HG03159 (cell line): ENCODE measurements around the gene HBS1L.

Experiments used
- ATAC-seq: cut with Tn5 transposase; IDR thresholded peaks from one replicate; pipeline ENCODE4 v1.9.1; 2021; ENCODE audit warnings: mild to moderate bottlenecking, moderate library complexity; ENCODE audit not compliant: unreplicated experiment

HBS1L gene

GRCh38 chr6:135054569-135055498, at the start of gene HBS1L:
HBS1L (minus strand) TSS chr6:135054822; CDS start chr6:135054691, 131 bp downstream.
- ATAC-seq: peak; percentile 97

GRCh38 chr6:135104199-135104598, 49.6 kb upstream of the HBS1L start:
- no peak for ATAC-seq

DNA sequence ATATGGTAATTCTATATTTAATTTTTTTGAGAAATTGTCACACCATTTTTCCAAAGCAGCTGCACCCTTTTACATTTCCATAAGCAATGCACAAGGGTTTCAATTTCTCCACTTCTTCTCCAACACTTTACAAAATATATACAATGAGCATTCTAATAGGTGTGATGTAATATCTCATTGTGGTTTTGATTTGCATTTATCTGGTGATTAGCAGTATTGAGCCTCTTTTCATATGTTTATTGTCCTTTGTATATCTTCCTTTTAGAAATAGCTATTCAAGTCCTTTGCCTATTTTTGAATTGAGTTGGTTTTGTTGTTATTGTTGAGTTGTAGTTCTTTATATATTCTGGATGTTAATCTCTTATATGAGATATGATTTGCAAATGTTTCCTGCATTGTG, 47.6 kb upstream of the HBS1L start:
- ATAC-seq: no peak

DNA sequence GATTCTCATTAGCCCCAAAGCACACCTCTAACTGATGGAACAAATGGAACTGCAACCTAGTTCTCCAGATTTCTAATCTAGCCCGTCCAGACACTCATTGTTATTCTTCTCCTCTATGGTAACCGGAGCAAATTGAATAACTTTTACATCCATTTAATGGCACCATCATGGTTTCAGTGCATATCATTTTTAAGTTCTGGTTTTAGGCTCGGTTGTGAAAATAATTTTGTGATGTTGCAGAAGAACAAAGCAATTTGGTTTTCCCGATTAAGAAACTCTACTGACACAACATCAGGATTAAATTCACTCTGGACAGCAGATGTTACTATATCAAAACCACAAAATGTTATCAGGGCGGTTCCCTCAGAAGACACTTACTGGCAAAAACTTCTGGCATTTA, 42.5 kb upstream of the HBS1L start:
- ATAC-seq: no peak

GRCh38 chr6:135096403-135097130, 41.9 kb upstream of the HBS1L start:
- ATAC-seq: no peak

DNA sequence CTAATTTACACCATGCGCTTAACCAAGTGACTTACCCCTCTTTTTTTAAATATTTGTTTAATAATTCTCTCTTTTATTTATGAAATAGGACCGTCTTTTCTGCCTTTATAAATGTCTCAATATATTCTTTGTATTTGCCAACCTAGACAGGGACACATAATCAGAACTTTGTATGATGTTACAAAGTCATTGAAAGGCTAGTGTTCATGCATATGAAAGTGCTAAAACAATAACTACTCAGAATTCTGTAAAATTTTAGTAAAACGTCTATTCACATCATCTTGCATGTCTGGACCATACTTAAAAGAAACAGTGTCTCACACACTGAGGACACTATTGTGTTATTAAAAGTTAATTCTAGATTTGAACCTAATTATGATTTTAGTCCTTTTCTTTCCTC, 41.1 kb upstream of the HBS1L start:
- no peak for ATAC-seq

DNA sequence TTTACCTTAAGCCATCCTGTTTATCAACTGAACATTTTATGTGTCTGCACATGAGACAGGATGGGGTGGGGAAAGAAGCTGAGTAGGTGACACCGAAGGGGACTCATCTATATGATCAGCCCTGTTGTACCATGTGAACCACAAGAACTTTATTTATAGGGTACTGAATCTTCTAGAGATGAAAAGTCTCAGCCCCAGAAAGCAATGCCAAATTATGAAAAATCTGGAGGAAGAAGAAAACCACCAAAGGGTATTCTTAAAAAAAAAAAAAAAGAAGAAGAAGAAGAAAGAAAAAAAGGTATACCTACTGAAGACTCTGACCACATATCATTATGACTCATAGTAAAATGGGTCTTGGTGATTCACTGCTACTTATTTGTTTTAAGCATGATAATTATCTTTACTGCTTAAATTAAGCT, 39.8 kb upstream of the HBS1L start:
- ATAC-seq: no peak

DNA sequence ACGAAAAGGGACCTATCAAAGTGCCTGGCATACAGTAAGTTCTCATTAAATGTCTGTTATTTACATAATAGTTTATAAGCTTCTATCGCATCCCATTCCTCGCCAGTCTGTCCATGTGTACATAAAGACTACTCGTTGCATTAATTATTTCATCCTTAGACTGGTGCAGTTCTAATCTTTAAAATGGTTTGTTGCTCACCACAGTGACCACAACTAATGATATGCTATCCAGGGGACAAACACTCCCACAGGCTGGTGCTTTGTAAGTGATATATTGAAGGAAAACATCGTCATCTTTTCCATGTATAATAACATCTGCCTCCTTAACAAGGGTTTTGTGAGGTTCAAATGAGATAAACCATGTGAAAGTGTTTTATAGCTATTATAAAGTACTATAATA, 39.0 kb upstream of the HBS1L start:
- no peak for ATAC-seq

GRCh38 chr6:135092724-135093123, 38.1 kb upstream of the HBS1L start:
- no peak for ATAC-seq

DNA sequence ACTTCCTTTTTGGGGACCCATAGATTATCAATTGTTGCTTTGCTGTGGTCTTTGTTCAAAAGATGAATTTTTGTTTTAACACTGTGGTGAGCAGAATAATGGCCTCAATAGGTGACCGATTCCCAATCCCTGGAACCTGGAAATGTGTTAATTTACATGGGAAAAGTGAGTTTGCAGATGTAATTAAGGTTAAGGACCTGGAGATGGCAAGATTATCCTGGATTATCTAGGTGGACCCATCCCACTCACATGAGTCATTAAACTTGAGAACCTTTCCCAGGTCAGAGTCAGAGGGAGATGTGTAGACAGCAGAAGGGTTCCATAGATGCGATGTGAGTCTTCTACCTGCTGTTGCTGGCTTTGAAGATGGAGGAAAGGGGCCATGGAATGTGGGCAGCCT, 36.2 kb upstream of the HBS1L start:
- no peak for ATAC-seq

DNA sequence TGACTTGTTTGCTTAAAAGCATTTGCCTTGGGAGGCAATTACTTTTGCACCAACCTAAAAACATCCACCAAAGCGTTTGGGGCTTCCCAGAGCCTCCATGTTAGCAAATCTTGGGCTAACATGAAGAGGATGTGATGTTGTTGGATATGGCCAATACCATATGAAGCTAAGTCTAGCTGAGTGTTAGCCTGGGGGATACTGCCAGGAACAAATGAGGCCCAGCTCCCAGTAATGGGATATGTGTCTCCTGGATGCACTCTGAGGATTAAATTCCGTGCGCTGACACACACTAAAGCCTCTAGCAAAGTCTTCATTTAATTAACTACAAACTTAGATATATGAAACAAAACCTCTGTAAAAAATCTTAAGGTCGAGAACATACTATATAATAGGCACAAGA, 35.3 kb upstream of the HBS1L start:
- no peak for ATAC-seq

- ATAC-seq: peak; percentile 77
Measured at GRCh38 chr6:135088818-135089809, 34.5 kb upstream of the HBS1L start.

DNA sequence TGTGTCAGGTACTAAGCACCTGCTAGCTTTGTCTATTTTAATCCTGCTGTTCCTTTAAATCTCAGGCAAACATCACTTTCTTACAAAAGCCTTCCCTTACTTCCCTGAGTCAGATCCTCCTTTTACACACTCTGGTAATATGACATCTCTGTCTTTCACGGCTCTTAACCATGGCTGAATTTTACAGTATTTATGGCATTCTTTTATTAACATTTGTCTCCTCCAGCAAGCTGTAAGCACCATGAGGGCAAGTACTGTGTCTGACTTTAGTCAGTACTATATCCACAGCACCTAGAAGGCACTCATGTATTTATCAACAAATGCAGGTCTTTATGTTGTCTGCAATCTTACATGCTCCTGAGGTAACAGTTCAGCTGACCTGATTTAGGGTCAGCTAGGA, 33.7 kb upstream of the HBS1L start:
- peak; percentile 8 for ATAC-seq

DNA sequence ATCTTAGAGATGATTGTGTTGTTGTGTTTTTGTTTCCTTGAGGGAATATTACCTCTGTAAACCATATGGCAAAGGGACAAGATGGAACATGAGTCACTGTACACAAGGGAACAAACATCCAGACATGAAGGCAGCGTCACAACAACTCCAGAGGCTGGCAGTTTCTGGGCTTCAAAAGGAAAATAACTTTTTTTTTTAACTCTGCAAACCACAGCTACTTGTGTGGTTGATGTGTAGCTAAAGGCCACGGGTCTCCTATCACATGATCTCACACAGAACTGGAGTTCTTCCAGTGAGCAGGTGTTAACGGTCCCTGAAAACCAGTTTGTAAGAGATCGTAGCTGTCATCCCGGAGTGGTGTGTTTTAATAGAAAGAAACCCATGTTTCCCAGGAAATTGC, 33.2 kb upstream of the HBS1L start:
- no peak for ATAC-seq

- no peak for ATAC-seq
Measured at GRCh38 chr6:135087403-135087802, 32.8 kb upstream of the HBS1L start.

GRCh38 chr6:135086414-135086764, 31.8 kb upstream of the HBS1L start:
- ATAC-seq: no peak

DNA sequence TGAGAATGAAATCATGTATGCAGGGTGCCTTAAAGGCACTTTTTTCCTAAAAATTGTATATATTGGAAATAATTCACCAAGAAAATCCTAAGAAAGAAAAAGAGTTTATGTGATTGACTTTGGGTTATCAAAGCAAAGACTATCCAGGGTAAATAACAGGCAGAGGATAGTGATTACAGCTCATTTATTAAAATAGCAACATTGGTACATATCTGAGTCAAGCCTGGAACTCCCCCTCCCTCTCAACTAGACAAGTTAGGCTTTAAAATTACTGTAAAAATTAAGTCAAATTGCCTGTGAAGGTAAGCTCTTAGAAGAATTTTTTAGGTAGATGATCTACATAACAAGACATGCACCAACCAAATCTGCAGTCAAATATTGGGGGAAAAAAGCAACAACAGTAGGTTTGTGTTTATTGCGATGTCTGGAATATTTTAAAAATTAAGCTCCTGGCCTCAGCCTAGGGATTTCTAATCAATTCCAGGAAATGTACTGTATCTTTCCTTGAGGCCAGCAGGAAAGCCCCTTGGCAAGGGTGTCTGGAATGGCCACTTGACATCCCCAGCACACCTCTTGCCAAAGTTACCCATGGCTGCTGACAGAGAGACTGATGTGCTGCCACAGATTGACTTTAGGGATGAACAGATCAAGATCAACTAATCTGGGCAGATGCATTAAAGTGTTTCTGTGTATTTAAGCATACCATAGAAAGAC, 31.2 kb upstream of the HBS1L start:
- no peak for ATAC-seq

- ATAC-seq: no peak
Measured at GRCh38 chr6:135084916-135085269, 30.3 kb upstream of the HBS1L start.

- no peak for ATAC-seq
Measured at GRCh38 chr6:135084001-135084915, 29.6 kb upstream of the HBS1L start.
